Activated B cell treated with CpG ODN at 0.5 μM for 24 hours (primary cell): ENCODE data around the gene NGB. TPM values are rescaled to one million over a fixed set of nuclear protein-coding genes. Genes with fewer than 3 reads are reported as not detected.

ENCODE experiments used
- ATAC-seq: fragments of 200-7000 bp; cut with Tn5 transposase; one replicate; pipeline ENCODE4 v1.10.0; 2021; ENCODE audit warnings: low read depth, mild to moderate bottlenecking, moderate library complexity
- CTCF ChIA-PET: fragments of 350-600 bp; sonication (Branson Sonifier 250); formaldehyde crosslinking; loops from one replicate; lab custom pipeline; 2021; ENCODE audit warnings: antibody characterized with exemption; lab: Charles Lee
- POLR2A ChIA-PET: fragments of 350-600 bp; sonication (Branson Sonifier 250); formaldehyde crosslinking; loops from one replicate; lab custom pipeline; 2021; ENCODE audit warnings: antibody characterized with exemption; lab: Charles Lee
- DNase-seq: peaks from one replicate; pipeline ENCODE4 v3.0.0; 2022
- H3K27ac Mint-ChIP-seq: one replicate; pipeline ENCODE4 v1.8.0; 2020; ENCODE audit warnings: mixed read lengths
- H3K27me3 Mint-ChIP-seq: one replicate; pipeline ENCODE4 v1.8.0; 2021; ENCODE audit warnings: mixed read lengths
- H3K36me3 Mint-ChIP-seq: one replicate; pipeline ENCODE4 v1.8.0; 2021; ENCODE audit warnings: low read depth, mixed read lengths
- H3K4me1 Mint-ChIP-seq: one replicate; pipeline ENCODE4 v1.8.0; 2021; ENCODE audit warnings: mixed read lengths
- H3K4me3 Mint-ChIP-seq: one replicate; pipeline ENCODE4 v1.8.0; 2020; ENCODE audit warnings: mild to moderate bottlenecking, mixed read lengths
- H3K9me3 Mint-ChIP-seq: one replicate; pipeline ENCODE4 v1.8.0; 2020; ENCODE audit warnings: mixed read lengths
- intact Hi-C: fragments of 100-400 bp; cut with micrococcal nuclease; formaldehyde crosslinking; loops from one replicate; pipeline ENCODE4 v1.15.1; 2024
- total RNA-seq: library from RNA; stranded (reverse); gene quantifications from 2 replicates; pipeline ENCODE4 v1.2.3, GENCODE V29; 2022
- TF ChIP-seq, protein P1 (sequence below): fragments of 200-600 bp; IDR thresholded peaks from one replicate; pipeline ENCODE4 v1.8.0; 2022; ENCODE audit warnings: antibody characterized with exemption, mild to moderate bottlenecking

NGB gene
- total RNA-seq, 1 donor from 2014 or later = not detected

DNA sequence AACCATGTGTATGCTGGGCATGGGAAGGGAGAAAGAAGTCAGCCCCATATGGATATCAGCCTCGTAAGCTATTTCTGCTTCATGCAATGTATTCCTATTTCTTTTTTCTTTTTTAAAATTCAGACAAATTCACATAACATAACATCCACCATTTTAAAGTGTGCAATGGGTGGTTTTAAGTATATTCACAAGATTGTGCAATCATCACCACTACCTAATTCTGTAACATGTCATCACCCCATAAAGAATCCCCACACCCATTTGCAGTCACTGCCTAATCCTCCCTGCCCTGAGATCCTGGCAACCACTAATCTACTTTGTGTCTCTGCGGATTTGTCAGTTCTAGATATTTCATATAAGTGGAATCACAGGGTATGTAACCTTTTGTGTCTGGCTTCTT, 40.2 kb upstream of the NGB start:
- no peaks in the 10 kb centered on the region for H3K27me3 Mint-ChIP-seq
- intact Hi-C loops = no loop called here
- ChIA-PET CTCF (interaction anchor here (2.3 kb wide), 1 partner anchor 10 kb away, joined by 7 read pairs; no protein-coding TSS in a partner anchor), POLR2A (no interaction called here)
- DNase-seq (no peak), ATAC-seq (no peak)
- peaks cover 8% of the 10 kb centered on the region for H3K4me1 Mint-ChIP-seq
- no peaks in the 10 kb centered on the region for H3K9me3 Mint-ChIP-seq
- H3K27ac Mint-ChIP-seq = no peak overlapping the region
- H3K36me3 Mint-ChIP-seq = peaks cover 2% of the 10 kb centered on the region
- TF ChIP-seq, protein P1, sequence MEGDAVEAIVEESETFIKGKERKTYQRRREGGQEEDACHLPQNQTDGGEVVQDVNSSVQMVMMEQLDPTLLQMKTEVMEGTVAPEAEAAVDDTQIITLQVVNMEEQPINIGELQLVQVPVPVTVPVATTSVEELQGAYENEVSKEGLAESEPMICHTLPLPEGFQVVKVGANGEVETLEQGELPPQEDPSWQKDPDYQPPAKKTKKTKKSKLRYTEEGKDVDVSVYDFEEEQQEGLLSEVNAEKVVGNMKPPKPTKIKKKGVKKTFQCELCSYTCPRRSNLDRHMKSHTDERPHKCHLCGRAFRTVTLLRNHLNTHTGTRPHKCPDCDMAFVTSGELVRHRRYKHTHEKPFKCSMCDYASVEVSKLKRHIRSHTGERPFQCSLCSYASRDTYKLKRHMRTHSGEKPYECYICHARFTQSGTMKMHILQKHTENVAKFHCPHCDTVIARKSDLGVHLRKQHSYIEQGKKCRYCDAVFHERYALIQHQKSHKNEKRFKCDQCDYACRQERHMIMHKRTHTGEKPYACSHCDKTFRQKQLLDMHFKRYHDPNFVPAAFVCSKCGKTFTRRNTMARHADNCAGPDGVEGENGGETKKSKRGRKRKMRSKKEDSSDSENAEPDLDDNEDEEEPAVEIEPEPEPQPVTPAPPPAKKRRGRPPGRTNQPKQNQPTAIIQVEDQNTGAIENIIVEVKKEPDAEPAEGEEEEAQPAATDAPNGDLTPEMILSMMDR = no peak
- no peak overlapping the region for H3K4me3 Mint-ChIP-seq

DNA sequence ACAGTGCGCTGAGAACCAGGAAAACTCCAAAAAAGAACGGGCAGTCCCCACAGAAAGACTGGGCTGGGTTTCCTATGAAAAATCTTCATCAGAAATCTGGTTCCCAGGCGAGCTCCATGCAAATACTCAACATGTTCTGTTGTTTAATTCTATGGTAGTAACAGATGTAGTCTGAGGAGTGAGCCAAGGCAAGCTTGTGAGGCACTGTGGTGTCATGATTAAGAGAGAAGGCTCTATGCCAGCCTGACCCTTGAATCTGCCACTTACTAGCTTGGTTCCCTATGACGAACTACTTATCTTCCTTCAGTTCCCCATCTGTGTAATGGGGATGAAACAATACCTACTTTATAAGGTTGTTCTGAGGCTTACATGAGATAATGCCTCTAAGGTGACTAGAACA, 39.0 kb upstream of the NGB start:
- H3K36me3 Mint-ChIP-seq = peaks cover 7% of the 10 kb centered on the region
- H3K4me3 Mint-ChIP-seq = no peak overlapping the region
- ChIA-PET CTCF (no interaction called here), POLR2A (no interaction called here)
- DNase-seq (no peak), ATAC-seq (no peak)
- intact Hi-C loops = no loop called here
- H3K27ac Mint-ChIP-seq = no peak overlapping the region
- no peaks in the 10 kb centered on the region for H3K9me3 Mint-ChIP-seq
- H3K4me1 Mint-ChIP-seq = peaks cover 8% of the 10 kb centered on the region
- no peaks in the 10 kb centered on the region for H3K27me3 Mint-ChIP-seq
- TF ChIP-seq, protein P1 = no peak

DNA sequence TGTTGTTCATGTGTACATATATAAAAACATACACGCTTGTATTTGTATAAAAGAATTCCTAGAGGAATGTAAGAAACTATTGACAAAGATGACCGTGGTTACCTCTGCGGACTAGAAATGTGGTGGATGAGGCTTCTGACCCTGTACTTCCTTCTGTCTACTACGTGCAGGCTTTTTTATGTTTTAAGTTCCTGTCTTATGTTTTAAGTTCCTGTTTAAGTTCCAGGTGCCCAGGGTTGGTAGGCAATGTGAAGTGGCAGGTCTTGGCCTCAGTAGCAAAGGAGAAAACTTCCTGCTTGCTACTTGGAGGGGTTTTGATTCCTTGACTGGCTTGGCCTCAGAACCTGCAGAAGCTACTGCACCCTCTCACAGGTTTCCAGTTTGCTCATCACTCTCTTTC, 38.1 kb upstream of the NGB start:
- TF ChIP-seq, protein P1 = no peak
- Mint-ChIP-seq H3K4me1 (peaks cover 8% of the 10 kb centered on the region), H3K36me3 (peaks cover 13% of the 10 kb centered on the region), H3K27ac (no peak overlapping the region), H3K9me3 (no peaks in the 10 kb centered on the region), H3K4me3 (no peak overlapping the region), H3K27me3 (no peaks in the 10 kb centered on the region)
- ChIA-PET CTCF (no interaction called here), POLR2A (no interaction called here)
- DNase-seq (no peak), ATAC-seq (peak; percentile 31)
- intact Hi-C loops = loop anchor here (10.0 kb wide), 1 partner anchor 1286 kb away; no protein-coding TSS in a partner anchor

DNA sequence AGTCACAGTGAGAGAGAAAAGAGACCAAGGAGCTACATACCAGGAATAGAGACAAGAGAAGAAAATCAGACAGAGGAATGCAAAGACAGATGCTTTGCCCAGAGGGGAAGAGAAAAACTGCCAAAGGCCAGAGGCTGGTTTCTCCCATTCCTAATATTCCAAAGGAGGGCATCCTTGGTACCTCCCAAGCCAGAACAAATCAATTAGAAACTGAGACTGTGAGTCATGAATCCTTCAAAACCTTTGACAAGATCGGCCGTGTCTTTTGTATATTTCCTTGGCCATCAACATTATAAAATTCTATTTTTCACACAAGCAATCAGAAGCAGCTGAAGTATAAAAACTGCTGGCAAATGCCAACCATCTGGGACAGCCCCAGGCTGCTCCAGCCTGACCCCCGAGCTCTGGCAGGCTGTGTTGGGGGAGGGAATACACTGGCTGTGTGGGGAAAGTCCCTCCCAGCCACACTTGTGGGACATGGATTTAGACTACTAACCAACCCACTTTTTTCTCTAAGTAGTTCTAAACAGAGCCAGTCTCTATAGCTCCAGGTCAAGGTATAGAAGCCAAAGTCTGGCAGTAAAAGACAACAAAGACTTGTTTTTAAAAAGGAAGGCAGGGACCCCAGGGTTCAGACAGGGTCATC, 36.0 kb upstream of the NGB start:
- DNase-seq (no peak), ATAC-seq (no peak)
- intact Hi-C loops = loop anchor here (10.0 kb wide), 1 partner anchor 1288 kb away; no protein-coding TSS in a partner anchor
- Mint-ChIP-seq H3K9me3 (no peaks in the 10 kb centered on the region), H3K4me1 (peaks cover 8% of the 10 kb centered on the region), H3K36me3 (peaks cover 24% of the 10 kb centered on the region), H3K4me3 (no peak overlapping the region), H3K27ac (no peak overlapping the region), H3K27me3 (no peaks in the 10 kb centered on the region)
- CTCF ChIA-PET = interaction anchor here (0.6 to 1.8 kb wide), 2 partner anchors 8 to 66 kb away, joined by 4 to 13 read pairs; no protein-coding TSS in a partner anchor
- POLR2A ChIA-PET = interaction anchor here (0.6 kb wide), 1 partner anchor 27 kb away, joined by 7 read pairs; no protein-coding TSS in a partner anchor
- TF ChIP-seq, protein P1 = no peak

DNA sequence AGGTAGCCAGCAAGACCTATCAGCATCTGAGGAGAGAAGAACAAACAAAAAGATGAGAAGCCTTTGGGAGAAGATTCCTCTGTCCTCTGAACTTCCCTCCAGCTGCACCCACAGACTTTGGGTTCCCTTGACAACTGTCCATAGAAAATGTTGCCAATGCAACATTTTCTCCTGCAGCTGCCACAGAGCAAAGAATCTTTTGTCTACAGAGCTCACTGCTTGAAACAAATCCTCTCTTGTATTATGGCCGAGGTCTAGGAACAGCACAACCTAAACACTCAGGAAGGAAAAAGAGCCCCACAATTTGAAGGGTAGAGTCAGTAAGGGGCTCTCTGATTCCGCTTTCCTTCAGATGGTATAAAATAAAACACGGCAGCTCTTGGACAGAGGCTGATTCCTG, 35.4 kb upstream of the NGB start:
- POLR2A ChIA-PET = no interaction called here
- intact Hi-C loops = loop anchor here (10.0 kb wide), 1 partner anchor 1288 kb away; no protein-coding TSS in a partner anchor
- TF ChIP-seq, protein P1 = no peak
- ATAC-seq (no peak), DNase-seq (no peak)
- H3K9me3 Mint-ChIP-seq = no peaks in the 10 kb centered on the region
- peaks cover 8% of the 10 kb centered on the region for H3K4me1 Mint-ChIP-seq
- peaks cover 24% of the 10 kb centered on the region for H3K36me3 Mint-ChIP-seq
- H3K4me3 Mint-ChIP-seq = no peak overlapping the region
- no peaks in the 10 kb centered on the region for H3K27me3 Mint-ChIP-seq
- CTCF ChIA-PET = interaction anchor here (1.8 kb wide), 1 partner anchor 9 kb away, joined by 13 read pairs; no protein-coding TSS in a partner anchor
- H3K27ac Mint-ChIP-seq = no peak overlapping the region
